Type B pancreatic cell (in vitro differentiated cells): ENCODE measurements around the gene RAB33B. TPM values are rescaled to one million over a fixed set of nuclear protein-coding genes. Genes with fewer than 3 reads are reported as not detected.

Experiments used
- DNase-seq: peaks from one replicate; pipeline ENCODE4 v3.0.0; 2021; ENCODE audit warnings: mixed read lengths; ENCODE audit not compliant: unreplicated experiment; ENCODE audit errors: extremely low spot score
- H3K27ac Mint-ChIP-seq: 2 replicates; pipeline ENCODE4 v1.8.0; 2021; ENCODE audit warnings: mild to moderate bottlenecking, mixed read lengths
- H3K27me3 Mint-ChIP-seq: 2 replicates; pipeline ENCODE4 v1.8.0; 2021; ENCODE audit warnings: mixed read lengths
- H3K36me3 Mint-ChIP-seq: 2 replicates; pipeline ENCODE4 v1.8.0; 2021; ENCODE audit warnings: mixed read lengths
- H3K4me1 Mint-ChIP-seq: one replicate; pipeline ENCODE4 v1.8.0; 2021; ENCODE audit warnings: mixed read lengths; ENCODE audit not compliant: unreplicated experiment
- H3K4me3 Mint-ChIP-seq: 2 replicates; pipeline ENCODE4 v1.8.0; 2021; ENCODE audit warnings: mild to moderate bottlenecking, mixed read lengths
- H3K9me3 Mint-ChIP-seq: 2 replicates; pipeline ENCODE4 v1.8.0; 2021; ENCODE audit warnings: mixed read lengths
- total RNA-seq: library from RNA; stranded (reverse); gene quantifications from 2 replicates; pipeline ENCODE4 v1.2.1, GENCODE V29; 2021; ENCODE audit warnings: low replicate concordance
- TF ChIP-seq, protein P1 (sequence below): fragments of 200-600 bp; sonication (generic); conservative IDR thresholded peaks from 2 replicates; pipeline ENCODE4 v1.5.0; 2021; ENCODE audit warnings: antibody characterized with exemption, mild to moderate bottlenecking

RAB33B gene
- total RNA-seq, 1 donor from 2014 or later: 7.8 TPM

DNA sequence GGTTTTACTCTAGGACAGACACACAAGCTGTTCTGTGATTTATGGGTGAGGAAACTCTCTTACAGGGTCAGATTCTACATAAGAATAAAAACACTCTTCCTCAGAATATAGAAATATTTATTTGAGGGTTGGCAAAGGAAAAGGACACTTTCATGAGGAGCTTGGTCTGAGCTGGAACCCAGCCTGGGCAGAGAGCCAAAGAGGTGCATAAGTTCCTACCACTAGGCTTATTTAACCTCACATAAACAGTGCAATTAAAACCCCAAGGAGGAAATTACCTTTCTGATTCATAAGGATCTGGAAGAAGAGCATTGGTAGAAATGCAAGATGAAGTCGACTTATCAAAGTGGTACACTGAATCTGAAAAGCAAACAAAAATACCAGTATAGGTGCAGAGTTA is 69.2 kb downstream of the RAB33B start:
- Mint-ChIP-seq H3K27ac (no peak overlapping the region), H3K36me3 (peaks cover 36% of the 10 kb centered on the region), H3K4me3 (no peak overlapping the region), H3K27me3 (no peaks in the 10 kb centered on the region), H3K9me3 (no peaks in the 10 kb centered on the region), H3K4me1 (peaks cover 9% of the 10 kb centered on the region)
- no peak for DNase-seq
- TF ChIP-seq, protein P1, sequence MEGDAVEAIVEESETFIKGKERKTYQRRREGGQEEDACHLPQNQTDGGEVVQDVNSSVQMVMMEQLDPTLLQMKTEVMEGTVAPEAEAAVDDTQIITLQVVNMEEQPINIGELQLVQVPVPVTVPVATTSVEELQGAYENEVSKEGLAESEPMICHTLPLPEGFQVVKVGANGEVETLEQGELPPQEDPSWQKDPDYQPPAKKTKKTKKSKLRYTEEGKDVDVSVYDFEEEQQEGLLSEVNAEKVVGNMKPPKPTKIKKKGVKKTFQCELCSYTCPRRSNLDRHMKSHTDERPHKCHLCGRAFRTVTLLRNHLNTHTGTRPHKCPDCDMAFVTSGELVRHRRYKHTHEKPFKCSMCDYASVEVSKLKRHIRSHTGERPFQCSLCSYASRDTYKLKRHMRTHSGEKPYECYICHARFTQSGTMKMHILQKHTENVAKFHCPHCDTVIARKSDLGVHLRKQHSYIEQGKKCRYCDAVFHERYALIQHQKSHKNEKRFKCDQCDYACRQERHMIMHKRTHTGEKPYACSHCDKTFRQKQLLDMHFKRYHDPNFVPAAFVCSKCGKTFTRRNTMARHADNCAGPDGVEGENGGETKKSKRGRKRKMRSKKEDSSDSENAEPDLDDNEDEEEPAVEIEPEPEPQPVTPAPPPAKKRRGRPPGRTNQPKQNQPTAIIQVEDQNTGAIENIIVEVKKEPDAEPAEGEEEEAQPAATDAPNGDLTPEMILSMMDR: no peak

DNA sequence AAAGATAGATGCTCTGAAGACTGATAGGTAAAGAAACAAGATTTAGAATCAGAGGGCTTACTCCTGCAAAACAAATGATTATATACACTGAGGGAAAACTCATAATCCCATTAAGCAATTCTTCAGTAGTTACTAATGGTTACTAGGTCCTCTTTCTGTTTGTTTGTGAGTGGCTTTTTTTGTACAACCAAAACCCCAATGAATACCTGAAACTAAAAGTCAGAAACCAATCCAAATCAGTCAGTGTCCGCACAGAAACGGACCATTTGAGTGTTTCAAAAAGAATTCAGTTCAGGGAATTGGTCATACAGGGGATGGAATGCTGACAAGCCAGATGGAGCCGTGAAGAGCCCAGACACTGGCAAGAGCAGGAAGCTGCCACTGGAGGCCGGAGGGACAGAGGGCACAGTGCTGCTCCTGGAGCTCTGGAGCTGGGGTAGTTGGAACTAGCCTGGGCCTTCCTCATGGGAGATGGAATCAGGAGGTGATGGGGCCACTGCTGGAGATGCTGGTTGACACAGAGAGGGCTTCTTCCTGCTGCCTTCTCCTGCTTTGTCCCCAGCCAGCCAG is 70.2 kb downstream of the RAB33B start:
- no peak for DNase-seq
- H3K27me3 Mint-ChIP-seq: no peaks in the 10 kb centered on the region
- H3K4me1 Mint-ChIP-seq: peaks cover 9% of the 10 kb centered on the region
- TF ChIP-seq, protein P1: no peak
- H3K36me3 Mint-ChIP-seq: peaks cover 45% of the 10 kb centered on the region
- H3K4me3 Mint-ChIP-seq: no peak overlapping the region
- H3K27ac Mint-ChIP-seq: peak overlapping the region; percentile 54
- H3K9me3 Mint-ChIP-seq: no peaks in the 10 kb centered on the region

DNA sequence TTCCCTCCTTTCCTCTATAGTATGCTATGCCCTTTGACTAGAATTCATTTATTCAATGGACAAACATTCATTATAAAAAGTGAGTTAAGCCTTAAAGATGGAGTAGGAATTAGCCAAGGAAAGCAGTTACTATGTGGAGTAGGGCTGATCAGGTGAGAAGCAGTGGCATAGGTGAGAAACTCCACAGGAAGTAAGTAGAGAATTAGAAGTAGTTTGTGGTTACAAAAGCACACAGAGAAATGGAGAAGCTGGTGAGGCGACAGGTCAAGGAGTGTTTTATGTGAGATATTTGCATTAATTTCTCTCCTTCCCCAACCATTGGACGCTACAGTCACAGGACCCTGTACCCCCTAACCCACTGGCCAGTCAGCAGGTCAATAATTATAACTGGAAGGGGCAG is 71.5 kb downstream of the RAB33B start:
- H3K4me1 Mint-ChIP-seq: peaks cover 9% of the 10 kb centered on the region
- no peaks in the 10 kb centered on the region for H3K27me3 Mint-ChIP-seq
- no peak overlapping the region for H3K4me3 Mint-ChIP-seq
- no peaks in the 10 kb centered on the region for H3K9me3 Mint-ChIP-seq
- TF ChIP-seq, protein P1: no peak
- no peak overlapping the region for H3K27ac Mint-ChIP-seq
- peaks cover 39% of the 10 kb centered on the region for H3K36me3 Mint-ChIP-seq
- no peak for DNase-seq

Other genes with a start within 250 kb of the RAB33B start
- 1.3 and 1.7 TPM in 2 replicates for gene MGARP, start 173.9 kb upstream of the RAB33B start, total RNA-seq
- 47.4 and 61.2 TPM in 2 replicates for gene NAA15, start 152.6 kb upstream of the RAB33B start, total RNA-seq
- 47.2 and 56.1 TPM in 2 replicates for gene NDUFC1, start 151.6 kb upstream of the RAB33B start, total RNA-seq
- gene SETD7, start 102.1 kb downstream of the RAB33B start, total RNA-seq: 17.0 and 28.2 TPM in 2 replicates
- gene MGST2, start 211.7 kb downstream of the RAB33B start, total RNA-seq: 43.2 and 63.3 TPM in 2 replicates